Measurements from ENCODE around the gene ENAH. TPM values are rescaled to one million over a fixed set of nuclear protein-coding genes. Genes with fewer than 3 reads are reported as not detected.
A peak's percentile ranks its signal among the peaks of the same experiment; 100 is the strongest.

Gene ENAH
- total RNA-seq, 1 donor from 2014 or later: 137 TPM

- no peak for DNase-seq (ENCODE audit: low spot score in 2 of 2, unreplicated experiment in 2 of 2)
- Mint-ChIP-seq H3K4me3 (no peak overlapping the region), H3K27ac (no peak overlapping the region), H3K36me3 (no peaks in the 10 kb centered on the region), H3K9me3 (no peaks in the 10 kb centered on the region), H3K4me1 (peaks cover 13% of the 10 kb centered on the region), H3K27me3 (ENCODE audit: low read depth) (peaks cover 13% of the 10 kb centered on the region)
- TF ChIP-seq, protein P1, sequence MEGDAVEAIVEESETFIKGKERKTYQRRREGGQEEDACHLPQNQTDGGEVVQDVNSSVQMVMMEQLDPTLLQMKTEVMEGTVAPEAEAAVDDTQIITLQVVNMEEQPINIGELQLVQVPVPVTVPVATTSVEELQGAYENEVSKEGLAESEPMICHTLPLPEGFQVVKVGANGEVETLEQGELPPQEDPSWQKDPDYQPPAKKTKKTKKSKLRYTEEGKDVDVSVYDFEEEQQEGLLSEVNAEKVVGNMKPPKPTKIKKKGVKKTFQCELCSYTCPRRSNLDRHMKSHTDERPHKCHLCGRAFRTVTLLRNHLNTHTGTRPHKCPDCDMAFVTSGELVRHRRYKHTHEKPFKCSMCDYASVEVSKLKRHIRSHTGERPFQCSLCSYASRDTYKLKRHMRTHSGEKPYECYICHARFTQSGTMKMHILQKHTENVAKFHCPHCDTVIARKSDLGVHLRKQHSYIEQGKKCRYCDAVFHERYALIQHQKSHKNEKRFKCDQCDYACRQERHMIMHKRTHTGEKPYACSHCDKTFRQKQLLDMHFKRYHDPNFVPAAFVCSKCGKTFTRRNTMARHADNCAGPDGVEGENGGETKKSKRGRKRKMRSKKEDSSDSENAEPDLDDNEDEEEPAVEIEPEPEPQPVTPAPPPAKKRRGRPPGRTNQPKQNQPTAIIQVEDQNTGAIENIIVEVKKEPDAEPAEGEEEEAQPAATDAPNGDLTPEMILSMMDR (IDR thresholded peaks at IDR 0.05; ENCODE audit: unreplicated experiment): no peak
These were observed 28.3 kb upstream of the ENAH start for GRCh38 chr1:225681231-225681630.

GRCh38 chr1:225678545-225678944 is 25.6 kb upstream of the ENAH start:
- TF ChIP-seq, protein P1 (IDR thresholded peaks at IDR 0.05; ENCODE audit: unreplicated experiment): no peak
- DNase-seq (ENCODE audit: low spot score in 2 of 2, unreplicated experiment in 2 of 2): no peak
- H3K36me3 Mint-ChIP-seq: no peaks in the 10 kb centered on the region
- H3K4me3 Mint-ChIP-seq: no peak overlapping the region
- peaks cover 14% of the 10 kb centered on the region for H3K27me3 Mint-ChIP-seq (ENCODE audit: low read depth)
- no peak overlapping the region for H3K27ac Mint-ChIP-seq
- H3K9me3 Mint-ChIP-seq: no peaks in the 10 kb centered on the region
- peaks cover 13% of the 10 kb centered on the region for H3K4me1 Mint-ChIP-seq

GRCh38 chr1:225677350-225678124 is 24.6 kb upstream of the ENAH start:
- no peaks in the 10 kb centered on the region for H3K9me3 Mint-ChIP-seq
- no peaks in the 10 kb centered on the region for H3K36me3 Mint-ChIP-seq
- no peak overlapping the region for H3K27ac Mint-ChIP-seq
- H3K27me3 Mint-ChIP-seq (ENCODE audit: low read depth): peaks cover 14% of the 10 kb centered on the region
- H3K4me3 Mint-ChIP-seq: peak overlapping the region; percentile 45
- H3K4me1 Mint-ChIP-seq: peaks cover 13% of the 10 kb centered on the region
- no peak for DNase-seq (ENCODE audit: low spot score in 2 of 2, unreplicated experiment in 2 of 2)
- TF ChIP-seq, protein P1 (IDR thresholded peaks at IDR 0.05; ENCODE audit: unreplicated experiment): no peak

DNA sequence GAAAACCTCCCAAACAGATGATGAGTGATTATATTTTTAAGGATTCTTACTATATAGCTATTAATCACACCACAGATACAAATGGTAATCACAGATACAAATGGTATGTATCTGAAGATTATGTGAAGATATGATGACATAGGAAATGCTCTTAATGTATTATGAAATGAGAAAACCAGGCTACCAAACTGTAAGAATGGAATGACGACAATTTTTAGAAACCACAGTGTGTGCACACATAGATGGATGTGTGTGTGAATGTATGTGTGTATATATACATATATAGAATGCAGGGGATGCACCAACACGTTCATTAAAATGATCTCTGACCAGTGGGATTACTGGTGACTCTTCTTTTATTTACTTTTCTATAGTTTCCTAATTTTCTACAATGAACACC is 21.5 kb upstream of the ENAH start:
- Mint-ChIP-seq H3K4me1 (peaks cover 13% of the 10 kb centered on the region), H3K27ac (no peak overlapping the region), H3K4me3 (no peak overlapping the region), H3K9me3 (no peaks in the 10 kb centered on the region), H3K27me3 (ENCODE audit: low read depth) (peaks cover 14% of the 10 kb centered on the region), H3K36me3 (no peaks in the 10 kb centered on the region)
- TF ChIP-seq, protein P1 (IDR thresholded peaks at IDR 0.05; ENCODE audit: unreplicated experiment): no peak
- DNase-seq (ENCODE audit: low spot score in 2 of 2, unreplicated experiment in 2 of 2): no peak

DNA sequence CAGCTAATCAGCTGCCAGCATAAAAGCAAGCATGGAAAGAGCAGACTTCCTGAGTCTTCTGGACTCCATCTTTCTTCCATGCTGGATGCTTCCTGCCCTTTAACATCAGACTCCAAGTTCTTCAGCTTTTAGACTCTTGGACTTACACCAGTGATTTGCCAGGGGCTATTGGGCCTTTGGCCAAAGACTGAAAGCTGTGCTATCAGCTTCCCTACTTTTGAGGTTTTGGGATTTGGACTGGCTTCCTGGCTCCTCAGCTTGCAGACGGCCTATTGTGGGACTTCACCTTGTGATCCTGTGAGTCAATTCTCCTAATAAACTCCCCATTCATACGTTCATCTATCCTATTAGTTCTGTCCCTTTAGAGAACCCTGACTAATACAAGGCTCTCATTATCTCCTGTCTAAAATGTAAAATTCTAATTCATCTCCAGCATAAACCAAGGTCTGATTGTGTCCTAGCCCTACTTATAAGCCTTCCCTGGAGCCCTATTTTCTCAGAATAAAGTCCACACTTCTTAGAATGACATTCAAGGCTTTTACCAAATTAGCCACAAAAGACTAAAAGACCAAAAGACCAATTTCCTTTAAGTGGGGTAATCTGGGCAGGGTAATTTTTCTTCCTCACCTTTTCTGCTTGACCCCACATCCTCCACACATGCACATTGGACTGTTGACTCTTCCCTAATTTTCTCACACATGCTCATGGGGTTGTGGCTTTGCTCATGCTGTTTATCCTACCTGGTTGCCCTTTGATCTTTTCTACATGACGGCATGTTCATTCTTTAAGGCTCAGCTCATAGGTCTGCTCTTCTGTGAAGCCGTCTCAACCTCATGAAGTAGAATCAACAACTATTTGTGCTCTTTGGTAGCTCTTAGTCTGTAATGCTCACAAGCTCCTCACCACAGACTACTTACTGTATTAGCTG is 18.1 kb upstream of the ENAH start:
- Mint-ChIP-seq H3K9me3 (no peaks in the 10 kb centered on the region), H3K4me1 (no peaks in the 10 kb centered on the region), H3K27ac (no peak overlapping the region), H3K4me3 (no peak overlapping the region), H3K27me3 (ENCODE audit: low read depth) (peaks cover 2% of the 10 kb centered on the region), H3K36me3 (no peaks in the 10 kb centered on the region)
- no peak for DNase-seq (ENCODE audit: low spot score in 2 of 2, unreplicated experiment in 2 of 2)
- TF ChIP-seq, protein P1 (IDR thresholded peaks at IDR 0.05; ENCODE audit: unreplicated experiment): no peak
